Caco-2 (cell line): ENCODE results near the gene ACTL9. TPM values are rescaled to one million over a fixed set of nuclear protein-coding genes. Genes with fewer than 3 reads are reported as not detected.

Source experiments
- BruUV-seq: library from RNA; stranded (reverse); fragments of 400-500 nt; replicated peaks from 2 replicates; lab custom pipeline; 2021; lab: Mats Ljungman, UMichigan
- CTCF ChIA-PET: fragments of 300-600 bp; sonication (Branson Sonifier 250); formaldehyde crosslinking; loops from one replicate; lab custom pipeline; 2022; ENCODE audit warnings: antibody characterized with exemption; lab: Charles Lee
- POLR2A ChIA-PET: fragments of 300-600 bp; sonication (Branson Sonifier 250); formaldehyde crosslinking; loops from one replicate; lab custom pipeline; 2022; ENCODE audit warnings: antibody characterized with exemption; lab: Charles Lee
- DNase-seq, 2 experiments: peaks; one replicate each; pipeline versions ENCODE4 v3.0.0 to v3.0.0-alpha.2; 2020 to 2022
- H3K27me3 ChIP-seq: replicated peaks from 2 replicates; pipeline ENCODE4 v1.6.0; 2011; ENCODE audit warnings: low read length; ENCODE audit not compliant: control insufficient read depth, insufficient read depth
- H3K36me3 ChIP-seq: 2 replicates; pipeline ENCODE4 v1.5.1; 2011; ENCODE audit warnings: low read length; ENCODE audit not compliant: control insufficient read depth, insufficient read depth
- H3K4me1 ChIP-seq: fragments of 250-450 bp; sonication (Bioruptor Pico); 2 replicates; pipeline ENCODE4 v1.5.1; 2020; ENCODE audit warnings: mild to moderate bottlenecking
- H3K4me3 ChIP-seq: 2 replicates; pipeline ENCODE4 v1.5.1; 2011; ENCODE audit warnings: low read depth, mild to moderate bottlenecking, control low read depth, low read length
- H3K9me3 ChIP-seq: fragments of 250-450 bp; sonication (Bioruptor Pico); 2 replicates; pipeline ENCODE4 v1.5.1; 2020; ENCODE audit warnings: mild to moderate bottlenecking, moderate library complexity
- H3K27ac Mint-ChIP-seq: one replicate; pipeline ENCODE4 v1.8.0; 2022; ENCODE audit warnings: mixed read lengths; ENCODE audit not compliant: unreplicated experiment
- H3K27me3 Mint-ChIP-seq: one replicate; pipeline ENCODE4 v1.8.0; 2022; ENCODE audit warnings: mixed read lengths; ENCODE audit not compliant: insufficient read depth, unreplicated experiment
- H3K36me3 Mint-ChIP-seq: one replicate; pipeline ENCODE4 v1.8.0; 2022; ENCODE audit warnings: mild to moderate bottlenecking, mixed read lengths; ENCODE audit not compliant: insufficient read depth, unreplicated experiment
- H3K4me1 Mint-ChIP-seq: one replicate; pipeline ENCODE4 v1.8.0; 2022; ENCODE audit warnings: low read depth, mixed read lengths; ENCODE audit not compliant: unreplicated experiment
- H3K4me3 Mint-ChIP-seq: one replicate; pipeline ENCODE4 v1.8.0; 2022; ENCODE audit warnings: mild to moderate bottlenecking, moderate library complexity, mixed read lengths; ENCODE audit not compliant: unreplicated experiment
- H3K9me3 Mint-ChIP-seq: one replicate; pipeline ENCODE4 v1.8.0; 2022; ENCODE audit warnings: mixed read lengths; ENCODE audit not compliant: unreplicated experiment
- CTCF ChIP-seq, 2 experiments: fragments of 200-600 bp in 1 of 2; IDR thresholded peaks; 1 replicate in 1 of 2; 2 replicates in 1 of 2; pipeline versions ENCODE4 v1.5.1 to v1.8.0; 2011 to 2022; ENCODE audit warnings: antibody characterized with exemption in 1 of 2, control low read depth in 1 of 2, inconsistent platforms in 1 of 2, low read depth in 1 of 2, low read length in 1 of 2, mild to moderate bottlenecking in 1 of 2, moderate library complexity in 1 of 2; ENCODE audit not compliant: insufficient read depth in 1 of 2, severe bottlenecking in 1 of 2, unreplicated experiment in 1 of 2
- intact Hi-C: fragments of 100-400 bp; cut with micrococcal nuclease; formaldehyde crosslinking; loops from one replicate; pipeline ENCODE4 v1.10.0; 2022; ENCODE audit not compliant: unreplicated experiment
- total RNA-seq: library from RNA; stranded (reverse); gene quantifications from 2 replicates; pipeline ENCODE4 v1.2.3, GENCODE V29; 2022

The ACTL9 gene
- total RNA-seq, 1 experiment from 2014 or later = not detected

- no peak overlapping the region for H3K4me3 ChIP-seq
- no peaks in the 10 kb centered on the region for H3K36me3 ChIP-seq
- H3K27me3 Mint-ChIP-seq = no peaks in the 10 kb centered on the region
- no TSS peak for BruUV-seq
- no peak overlapping the region for H3K27ac Mint-ChIP-seq
- H3K4me1 Mint-ChIP-seq = no peaks in the 10 kb centered on the region
- intact Hi-C loops = no loop called here
- H3K4me3 Mint-ChIP-seq = no peak overlapping the region
- no peak for TF ChIP-seq CTCF (IDR thresholded peaks at IDR 0.05; ENCODE audit: insufficient read depth in 1 of 2, low read depth in 1 of 2, low read length in 1 of 2, severe bottlenecking in 1 of 2, unreplicated experiment in 1 of 2)
- H3K4me1 ChIP-seq = no peaks in the 10 kb centered on the region
- CTCF ChIA-PET = no interaction called here
- no peaks in the 10 kb centered on the region for H3K27me3 ChIP-seq
- H3K9me3 Mint-ChIP-seq = peaks cover 18% of the 10 kb centered on the region
- peak; percentile 21 to 34 for DNase-seq
- H3K36me3 Mint-ChIP-seq = no peaks in the 10 kb centered on the region
- POLR2A ChIA-PET = no interaction called here
- no peaks in the 10 kb centered on the region for H3K9me3 ChIP-seq
Observed at GRCh38 chr19:8731428-8732169, 33.0 kb upstream of the ACTL9 start.

- Mint-ChIP-seq H3K27ac (no peak overlapping the region), H3K4me1 (no peaks in the 10 kb centered on the region), H3K4me3 (no peak overlapping the region), H3K9me3 (peaks cover 6% of the 10 kb centered on the region), H3K27me3 (peaks cover 10% of the 10 kb centered on the region), H3K36me3 (no peaks in the 10 kb centered on the region)
- DNase-seq = no peak
- no TSS peak for BruUV-seq
- Histone ChIP-seq H3K9me3 (no peaks in the 10 kb centered on the region), H3K27me3 (no peaks in the 10 kb centered on the region), H3K4me3 (no peak overlapping the region), H3K4me1 (no peaks in the 10 kb centered on the region), H3K36me3 (no peaks in the 10 kb centered on the region)
- intact Hi-C loops = no loop called here
- ChIA-PET POLR2A (no interaction called here), CTCF (no interaction called here)
- TF ChIP-seq CTCF (IDR thresholded peaks at IDR 0.05; ENCODE audit: insufficient read depth in 1 of 2, low read depth in 1 of 2, low read length in 1 of 2, severe bottlenecking in 1 of 2, unreplicated experiment in 1 of 2) = no peak
Observed at GRCh38 chr19:8724276-8724675, 25.7 kb upstream of the ACTL9 start.

GRCh38 chr19:8722032-8722431 is 23.4 kb upstream of the ACTL9 start:
- CTCF ChIA-PET = no interaction called here
- Histone ChIP-seq H3K4me3 (no peak overlapping the region), H3K27me3 (no peaks in the 10 kb centered on the region), H3K4me1 (no peaks in the 10 kb centered on the region), H3K9me3 (no peaks in the 10 kb centered on the region), H3K36me3 (no peaks in the 10 kb centered on the region)
- POLR2A ChIA-PET = no interaction called here
- no peak for TF ChIP-seq CTCF (IDR thresholded peaks at IDR 0.05; ENCODE audit: insufficient read depth in 1 of 2, low read depth in 1 of 2, low read length in 1 of 2, severe bottlenecking in 1 of 2, unreplicated experiment in 1 of 2)
- intact Hi-C loops = no loop called here
- no peak overlapping the region for H3K4me3 Mint-ChIP-seq
- H3K9me3 Mint-ChIP-seq = peaks cover 6% of the 10 kb centered on the region
- no peak overlapping the region for H3K27ac Mint-ChIP-seq
- no TSS peak for BruUV-seq
- H3K4me1 Mint-ChIP-seq = no peaks in the 10 kb centered on the region
- DNase-seq = no peak
- H3K36me3 Mint-ChIP-seq = no peaks in the 10 kb centered on the region
- H3K27me3 Mint-ChIP-seq = peaks cover 10% of the 10 kb centered on the region
